ENCODE data around the gene RAPGEF4.

- TF ChIP-seq CTCF (IDR thresholded peaks at IDR 0.05) (no peak), POLR2A (IDR thresholded peaks at IDR 0.05) (no peak)
Measured at GRCh38 chr2:172859581-172860335, 124.1 kb downstream of the RAPGEF4 start.
